Measurements from ENCODE around the gene PKLR. TPM values are rescaled to one million over a fixed set of nuclear protein-coding genes. Genes with fewer than 3 reads are reported as not detected.

The PKLR gene
- total RNA-seq, 1 experiment from 2014 or later, result not detected

DNA sequence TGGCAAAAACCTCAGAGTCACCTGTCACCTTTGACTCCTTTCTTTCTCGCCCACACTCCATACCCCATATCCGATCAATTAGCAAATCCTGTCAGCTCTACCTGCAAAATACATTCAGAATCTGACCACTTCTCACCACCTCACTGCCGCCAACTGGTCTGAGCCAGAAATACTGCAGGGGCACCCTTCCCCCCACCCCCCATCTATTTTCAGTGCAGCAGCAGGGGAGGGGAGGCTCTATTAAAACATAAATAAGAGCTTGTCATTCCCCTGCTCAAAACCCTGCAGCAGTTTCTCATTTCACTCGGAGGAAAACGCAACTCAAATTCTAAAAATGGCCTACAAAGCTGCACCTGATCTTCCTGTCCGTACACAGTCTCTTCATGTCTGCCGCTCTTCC is 3.9 kb downstream of the PKLR start:
- Mint-ChIP-seq H3K27me3 (ENCODE audit: insufficient read depth, unreplicated experiment) (no peaks in the 10 kb centered on the region), H3K9me3 (ENCODE audit: unreplicated experiment) (no peaks in the 10 kb centered on the region), H3K4me1 (ENCODE audit: low read depth, unreplicated experiment) (no peaks in the 10 kb centered on the region), H3K4me3 (ENCODE audit: unreplicated experiment) (no peak overlapping the region), H3K27ac (ENCODE audit: unreplicated experiment) (no peak overlapping the region), H3K36me3 (ENCODE audit: insufficient read depth, unreplicated experiment) (no peaks in the 10 kb centered on the region)
- intact Hi-C loops (cut with micrococcal nuclease; ENCODE audit: unreplicated experiment), result no loop called here
- H3K36me3 ChIP-seq (ENCODE audit: control insufficient read depth, insufficient read depth, low read length), result no peaks in the 10 kb centered on the region
- TF ChIP-seq, protein P1, sequence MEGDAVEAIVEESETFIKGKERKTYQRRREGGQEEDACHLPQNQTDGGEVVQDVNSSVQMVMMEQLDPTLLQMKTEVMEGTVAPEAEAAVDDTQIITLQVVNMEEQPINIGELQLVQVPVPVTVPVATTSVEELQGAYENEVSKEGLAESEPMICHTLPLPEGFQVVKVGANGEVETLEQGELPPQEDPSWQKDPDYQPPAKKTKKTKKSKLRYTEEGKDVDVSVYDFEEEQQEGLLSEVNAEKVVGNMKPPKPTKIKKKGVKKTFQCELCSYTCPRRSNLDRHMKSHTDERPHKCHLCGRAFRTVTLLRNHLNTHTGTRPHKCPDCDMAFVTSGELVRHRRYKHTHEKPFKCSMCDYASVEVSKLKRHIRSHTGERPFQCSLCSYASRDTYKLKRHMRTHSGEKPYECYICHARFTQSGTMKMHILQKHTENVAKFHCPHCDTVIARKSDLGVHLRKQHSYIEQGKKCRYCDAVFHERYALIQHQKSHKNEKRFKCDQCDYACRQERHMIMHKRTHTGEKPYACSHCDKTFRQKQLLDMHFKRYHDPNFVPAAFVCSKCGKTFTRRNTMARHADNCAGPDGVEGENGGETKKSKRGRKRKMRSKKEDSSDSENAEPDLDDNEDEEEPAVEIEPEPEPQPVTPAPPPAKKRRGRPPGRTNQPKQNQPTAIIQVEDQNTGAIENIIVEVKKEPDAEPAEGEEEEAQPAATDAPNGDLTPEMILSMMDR (IDR thresholded peaks at IDR 0.05; ENCODE audit: insufficient read depth in 1 of 2, low read depth in 1 of 2, low read length in 1 of 2, severe bottlenecking in 1 of 2, unreplicated experiment in 1 of 2), result no peak
- no peaks in the 10 kb centered on the region for H3K4me1 ChIP-seq
- BruUV-seq (replicated peaks), result no TSS peak
- POLR2A ChIA-PET, result no interaction called here
- H3K4me3 ChIP-seq (ENCODE audit: low read depth, low read length), result no peak overlapping the region
- H3K27me3 ChIP-seq (replicated peaks; ENCODE audit: control insufficient read depth, insufficient read depth, low read length), result no peaks in the 10 kb centered on the region
- DNase-seq, result no peak
- H3K9me3 ChIP-seq, result no peaks in the 10 kb centered on the region
- CTCF ChIA-PET, result no interaction called here

DNA sequence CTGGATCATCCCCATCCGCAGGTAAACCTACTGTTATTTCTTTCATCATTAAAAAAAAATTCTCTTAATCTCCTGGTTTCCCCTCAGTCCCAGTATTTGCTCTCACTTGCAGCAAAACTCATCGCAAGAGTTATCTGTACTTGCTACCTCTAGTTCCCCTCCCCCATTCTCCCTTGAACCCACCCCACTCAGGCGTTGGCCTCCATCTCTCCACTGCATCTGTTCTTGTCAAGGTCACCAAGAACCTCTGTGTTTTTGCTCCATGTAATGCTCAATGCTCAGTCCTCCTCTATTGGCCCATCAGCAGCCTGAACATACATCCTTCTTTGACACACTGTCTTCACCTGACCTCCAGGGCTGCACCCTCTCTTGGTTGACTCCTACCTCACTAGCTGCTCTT is 4.6 kb downstream of the PKLR start:
- TF ChIP-seq, protein P1 (IDR thresholded peaks at IDR 0.05; ENCODE audit: insufficient read depth in 1 of 2, low read depth in 1 of 2, low read length in 1 of 2, severe bottlenecking in 1 of 2, unreplicated experiment in 1 of 2), result no peak
- Mint-ChIP-seq H3K36me3 (ENCODE audit: insufficient read depth, unreplicated experiment) (peaks cover under 1% of the 10 kb centered on the region), H3K4me1 (ENCODE audit: low read depth, unreplicated experiment) (no peaks in the 10 kb centered on the region), H3K9me3 (ENCODE audit: unreplicated experiment) (no peaks in the 10 kb centered on the region), H3K4me3 (ENCODE audit: unreplicated experiment) (no peak overlapping the region), H3K27ac (ENCODE audit: unreplicated experiment) (no peak overlapping the region), H3K27me3 (ENCODE audit: insufficient read depth, unreplicated experiment) (no peaks in the 10 kb centered on the region)
- Histone ChIP-seq H3K36me3 (ENCODE audit: control insufficient read depth, insufficient read depth, low read length) (no peaks in the 10 kb centered on the region), H3K27me3 (replicated peaks; ENCODE audit: control insufficient read depth, insufficient read depth, low read length) (no peaks in the 10 kb centered on the region), H3K4me3 (ENCODE audit: low read depth, low read length) (no peak overlapping the region), H3K9me3 (no peaks in the 10 kb centered on the region), H3K4me1 (no peaks in the 10 kb centered on the region)
- intact Hi-C loops (cut with micrococcal nuclease; ENCODE audit: unreplicated experiment), result no loop called here
- POLR2A ChIA-PET, result no interaction called here
- DNase-seq, result no peak
- CTCF ChIA-PET, result no interaction called here
- no TSS peak for BruUV-seq (replicated peaks)

DNA sequence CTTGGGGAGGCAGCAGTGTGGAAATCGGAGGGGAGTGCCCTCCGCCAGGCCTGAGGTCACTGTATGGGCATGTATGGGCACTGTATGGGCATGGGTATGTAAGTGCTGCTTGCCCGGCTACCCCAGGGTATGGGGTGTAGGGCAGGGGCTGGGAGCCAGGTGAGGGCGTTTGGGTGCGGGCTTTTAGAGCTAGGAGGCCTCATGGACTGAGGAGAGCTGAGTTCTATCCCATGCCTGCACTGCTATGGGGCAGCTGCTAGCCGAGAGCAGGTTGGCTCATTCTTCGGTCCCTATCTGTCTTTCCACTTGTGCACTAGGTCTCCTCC is 5.3 kb downstream of the PKLR start:
- Mint-ChIP-seq H3K27ac (ENCODE audit: unreplicated experiment) (no peak overlapping the region), H3K4me1 (ENCODE audit: low read depth, unreplicated experiment) (no peaks in the 10 kb centered on the region), H3K4me3 (ENCODE audit: unreplicated experiment) (no peak overlapping the region), H3K36me3 (ENCODE audit: insufficient read depth, unreplicated experiment) (peaks cover 4% of the 10 kb centered on the region), H3K27me3 (ENCODE audit: insufficient read depth, unreplicated experiment) (no peaks in the 10 kb centered on the region), H3K9me3 (ENCODE audit: unreplicated experiment) (no peaks in the 10 kb centered on the region)
- H3K36me3 ChIP-seq (ENCODE audit: control insufficient read depth, insufficient read depth, low read length), result no peaks in the 10 kb centered on the region
- TF ChIP-seq, protein P1 (IDR thresholded peaks at IDR 0.05; ENCODE audit: insufficient read depth in 1 of 2, low read depth in 1 of 2, low read length in 1 of 2, severe bottlenecking in 1 of 2, unreplicated experiment in 1 of 2), result no peak
- intact Hi-C loops (cut with micrococcal nuclease; ENCODE audit: unreplicated experiment), result no loop called here
- no peaks in the 10 kb centered on the region for H3K4me1 ChIP-seq
- DNase-seq, result no peak
- no peaks in the 10 kb centered on the region for H3K9me3 ChIP-seq
- no peaks in the 10 kb centered on the region for H3K27me3 ChIP-seq (replicated peaks; ENCODE audit: control insufficient read depth, insufficient read depth, low read length)
- ChIA-PET POLR2A (no interaction called here), CTCF (no interaction called here)
- no peak overlapping the region for H3K4me3 ChIP-seq (ENCODE audit: low read depth, low read length)
- BruUV-seq (replicated peaks), result no TSS peak

Data from Caco-2 (cell line).